ENCODE data around the gene DLEC1. TPM values are rescaled to one million over a fixed set of nuclear protein-coding genes. Genes with fewer than 3 reads are reported as not detected.
A peak's percentile ranks its signal among the peaks of the same experiment; 100 is the strongest.

The DLEC1 gene
- total RNA-seq = under 0.01 TPM

- H3K9ac ChIP-seq (ENCODE audit: low read depth in 1 of 3, low read length in 3 of 3) = peak within 1 kb of the TSS; percentile 10 to 68 (median 51)
- peaks cover 8 to 16% (median 8%) of the 10 kb centered on the region in 3 donors for H3K4me1 ChIP-seq (ENCODE audit: control insufficient read depth in 3 of 3, insufficient read depth in 3 of 3, low read length in 3 of 3)
- H3K36me3 ChIP-seq (ENCODE audit: control insufficient read depth in 3 of 3, insufficient read depth in 3 of 3, low read length in 3 of 3) = no peaks in the 10 kb centered on the region
- peak within 1 kb of the TSS; percentile 70 to 77 (median 73) for H3K4me3 ChIP-seq (ENCODE audit: low read length in 3 of 3)
- H3K27ac ChIP-seq (ENCODE audit: low read depth, low read length) = no peak within 1 kb of the TSS
- no peaks in the 10 kb centered on the region for H3K9me3 ChIP-seq (ENCODE audit: control insufficient read depth in 3 of 3, low read length in 3 of 3)
- H3K27me3 ChIP-seq (ENCODE audit: control insufficient read depth in 3 of 3, insufficient read depth in 3 of 3, low read length in 3 of 3) = peaks cover 14 to 26% (median 25%) of the 10 kb centered on the region in 3 donors
Observed at GRCh38 chr3:38039101-38039898, at the start of gene DLEC1. DLEC1 (plus strand) TSS chr3:38039208; CDS start chr3:38039226, 18 bp downstream.

GRCh38 chr3:37989821-37990480 is 49.1 kb upstream of the DLEC1 start:
- H3K4me3 ChIP-seq (ENCODE audit: low read length in 3 of 3) = no peak overlapping the region
- H3K27me3 ChIP-seq (ENCODE audit: control insufficient read depth in 3 of 3, insufficient read depth in 3 of 3, low read length in 3 of 3) = no peaks in the 10 kb centered on the region
- H3K27ac ChIP-seq (ENCODE audit: low read depth, low read length) = no peak overlapping the region
- H3K4me1 ChIP-seq (ENCODE audit: control insufficient read depth in 3 of 3, insufficient read depth in 3 of 3, low read length in 3 of 3) = peaks cover 7 to 21% (median 19%) of the 10 kb centered on the region in 3 donors
- H3K9me3 ChIP-seq (ENCODE audit: control insufficient read depth in 3 of 3, low read length in 3 of 3) = no peaks in the 10 kb centered on the region
- H3K9ac ChIP-seq (ENCODE audit: low read depth in 1 of 3, low read length in 3 of 3) = no peak overlapping the region
- no peaks in the 10 kb centered on the region for H3K36me3 ChIP-seq (ENCODE audit: control insufficient read depth in 3 of 3, insufficient read depth in 3 of 3, low read length in 3 of 3)

- no peaks in the 10 kb centered on the region for H3K27me3 ChIP-seq (ENCODE audit: control insufficient read depth in 3 of 3, insufficient read depth in 3 of 3, low read length in 3 of 3)
- peaks cover 7 to 17% (median 15%) of the 10 kb centered on the region in 3 donors for H3K4me1 ChIP-seq (ENCODE audit: control insufficient read depth in 3 of 3, insufficient read depth in 3 of 3, low read length in 3 of 3)
- no peak within 1 kb of the TSS for H3K4me3 ChIP-seq (ENCODE audit: low read length in 3 of 3)
- no peaks in the 10 kb centered on the region for H3K9me3 ChIP-seq (ENCODE audit: control insufficient read depth in 3 of 3, low read length in 3 of 3)
- H3K27ac ChIP-seq (ENCODE audit: low read depth, low read length) = no peak within 1 kb of the TSS
- no peaks in the 10 kb centered on the region for H3K36me3 ChIP-seq (ENCODE audit: control insufficient read depth in 3 of 3, insufficient read depth in 3 of 3, low read length in 3 of 3)
- no peak within 1 kb of the TSS for H3K9ac ChIP-seq (ENCODE audit: low read depth in 1 of 3, low read length in 3 of 3)
Observed at GRCh38 chr3:37990527-37990926, 48.5 kb upstream of the DLEC1 start, which contains the start of gene VILL. VILL (plus strand) TSS chr3:37990786; CDS start chr3:37993673, 2,887 bp downstream.

GRCh38 chr3:37991109-37991508 is 47.9 kb upstream of the DLEC1 start:
- Histone ChIP-seq H3K27ac (ENCODE audit: low read depth, low read length) (no peak overlapping the region), H3K9me3 (ENCODE audit: control insufficient read depth in 3 of 3, low read length in 3 of 3) (no peaks in the 10 kb centered on the region), H3K9ac (ENCODE audit: low read depth in 1 of 3, low read length in 3 of 3) (no peak overlapping the region), H3K27me3 (ENCODE audit: control insufficient read depth in 3 of 3, insufficient read depth in 3 of 3, low read length in 3 of 3) (no peaks in the 10 kb centered on the region), H3K4me3 (ENCODE audit: low read length in 3 of 3) (no peak overlapping the region), H3K36me3 (ENCODE audit: control insufficient read depth in 3 of 3, insufficient read depth in 3 of 3, low read length in 3 of 3) (no peaks in the 10 kb centered on the region), H3K4me1 (ENCODE audit: control insufficient read depth in 3 of 3, insufficient read depth in 3 of 3, low read length in 3 of 3) (peaks cover 7 to 11% (median 9%) of the 10 kb centered on the region in 3 donors)

GRCh38 chr3:37991823-37992222 is 47.2 kb upstream of the DLEC1 start:
- no peaks in the 10 kb centered on the region for H3K36me3 ChIP-seq (ENCODE audit: control insufficient read depth in 3 of 3, insufficient read depth in 3 of 3, low read length in 3 of 3)

GRCh38 chr3:37992271-37993066 is 46.5 kb upstream of the DLEC1 start:
- H3K4me1 ChIP-seq (ENCODE audit: control insufficient read depth in 3 of 3, insufficient read depth in 3 of 3, low read length in 3 of 3) = peaks cover 7 to 11% (median 8%) of the 10 kb centered on the region in 3 donors
- no peak overlapping the region for H3K9ac ChIP-seq (ENCODE audit: low read depth in 1 of 3, low read length in 3 of 3)
- no peaks in the 10 kb centered on the region for H3K27me3 ChIP-seq (ENCODE audit: control insufficient read depth in 3 of 3, insufficient read depth in 3 of 3, low read length in 3 of 3)
- no peak overlapping the region for H3K27ac ChIP-seq (ENCODE audit: low read depth, low read length)
- no peak overlapping the region for H3K4me3 ChIP-seq (ENCODE audit: low read length in 3 of 3)
- no peaks in the 10 kb centered on the region for H3K9me3 ChIP-seq (ENCODE audit: control insufficient read depth in 3 of 3, low read length in 3 of 3)
- H3K36me3 ChIP-seq (ENCODE audit: control insufficient read depth in 3 of 3, insufficient read depth in 3 of 3, low read length in 3 of 3) = no peaks in the 10 kb centered on the region

More at GRCh38 chr3:37991823-37992222, 47.2 kb upstream of the DLEC1 start:
- peak overlapping the region in 1 of 3 donors; percentile 40 for H3K9ac ChIP-seq (ENCODE audit: low read depth in 1 of 3, low read length in 3 of 3)
- H3K9me3 ChIP-seq (ENCODE audit: control insufficient read depth in 3 of 3, low read length in 3 of 3) = no peaks in the 10 kb centered on the region
- H3K27ac ChIP-seq (ENCODE audit: low read depth, low read length) = no peak overlapping the region
- no peak overlapping the region for H3K4me3 ChIP-seq (ENCODE audit: low read length in 3 of 3)
- H3K27me3 ChIP-seq (ENCODE audit: control insufficient read depth in 3 of 3, insufficient read depth in 3 of 3, low read length in 3 of 3) = no peaks in the 10 kb centered on the region
- peaks cover 7 to 11% (median 8%) of the 10 kb centered on the region in 3 donors for H3K4me1 ChIP-seq (ENCODE audit: control insufficient read depth in 3 of 3, insufficient read depth in 3 of 3, low read length in 3 of 3)

- Histone ChIP-seq H3K36me3 (ENCODE audit: control insufficient read depth in 3 of 3, insufficient read depth in 3 of 3, low read length in 3 of 3) (no peaks in the 10 kb centered on the region), H3K9ac (ENCODE audit: low read depth in 1 of 3, low read length in 3 of 3) (no peak overlapping the region), H3K27ac (ENCODE audit: low read depth, low read length) (peak overlapping the region; percentile 59), H3K4me1 (ENCODE audit: control insufficient read depth in 3 of 3, insufficient read depth in 3 of 3, low read length in 3 of 3) (peaks cover 7 to 15% (median 11%) of the 10 kb centered on the region in 3 donors), H3K4me3 (ENCODE audit: low read length in 3 of 3) (no peak overlapping the region), H3K27me3 (ENCODE audit: control insufficient read depth in 3 of 3, insufficient read depth in 3 of 3, low read length in 3 of 3) (no peaks in the 10 kb centered on the region), H3K9me3 (ENCODE audit: control insufficient read depth in 3 of 3, low read length in 3 of 3) (no peaks in the 10 kb centered on the region)
Observed at GRCh38 chr3:37993067-37993455, 45.9 kb upstream of the DLEC1 start.

- H3K4me1 ChIP-seq (ENCODE audit: control insufficient read depth in 3 of 3, insufficient read depth in 3 of 3, low read length in 3 of 3) = peaks cover 9 to 19% (median 15%) of the 10 kb centered on the region in 3 donors
- H3K9ac ChIP-seq (ENCODE audit: low read depth in 1 of 3, low read length in 3 of 3) = peak overlapping the region; percentile 5 to 85 (median 59)
- H3K36me3 ChIP-seq (ENCODE audit: control insufficient read depth in 3 of 3, insufficient read depth in 3 of 3, low read length in 3 of 3) = no peaks in the 10 kb centered on the region
- no peaks in the 10 kb centered on the region for H3K27me3 ChIP-seq (ENCODE audit: control insufficient read depth in 3 of 3, insufficient read depth in 3 of 3, low read length in 3 of 3)
- peak overlapping the region; percentile 59 for H3K27ac ChIP-seq (ENCODE audit: low read depth, low read length)
- peak overlapping the region; percentile 78 to 81 (median 79) for H3K4me3 ChIP-seq (ENCODE audit: low read length in 3 of 3)
- H3K9me3 ChIP-seq (ENCODE audit: control insufficient read depth in 3 of 3, low read length in 3 of 3) = no peaks in the 10 kb centered on the region
Observed at GRCh38 chr3:37993460-37993819, 45.6 kb upstream of the DLEC1 start.

- no peaks in the 10 kb centered on the region for H3K27me3 ChIP-seq (ENCODE audit: control insufficient read depth in 3 of 3, insufficient read depth in 3 of 3, low read length in 3 of 3)
- peaks cover 12 to 22% (median 18%) of the 10 kb centered on the region in 3 donors for H3K4me1 ChIP-seq (ENCODE audit: control insufficient read depth in 3 of 3, insufficient read depth in 3 of 3, low read length in 3 of 3)
- no peaks in the 10 kb centered on the region for H3K9me3 ChIP-seq (ENCODE audit: control insufficient read depth in 3 of 3, low read length in 3 of 3)
- peak overlapping the region; percentile 59 to 85 (median 76) for H3K9ac ChIP-seq (ENCODE audit: low read depth in 1 of 3, low read length in 3 of 3)
- H3K27ac ChIP-seq (ENCODE audit: low read depth, low read length) = peak overlapping the region; percentile 59
- H3K4me3 ChIP-seq (ENCODE audit: low read length in 3 of 3) = peak overlapping the region; percentile 78 to 81 (median 79)
- no peaks in the 10 kb centered on the region for H3K36me3 ChIP-seq (ENCODE audit: control insufficient read depth in 3 of 3, insufficient read depth in 3 of 3, low read length in 3 of 3)
Observed at GRCh38 chr3:37993820-37994638, 45.0 kb upstream of the DLEC1 start.
